Anterior cingulate cortex (tissue), 58 donors: ENCODE results near the gene CHST8.
"Not testable (repeated sequence)": the region's sequence is repeated elsewhere in the genome, so short reads cannot be mapped to it uniquely, and the experiment has no call there.

Source experiments
- DNase-seq, 58 donors: peaks; one replicate each; lab custom pipeline; 2025; lab: John Stamatoyannopoulos, UW

CHST8 gene

GRCh38 chr19:33621811-33622504, at the start of gene CHST8:
Gene CHST8, plus strand, starts transcription at chr19:33621953. Its CDS starts 67,309 bp downstream, at chr19:33689262.
- DNase-seq, result peak in 30 of 58 donors; percentile 1 to 63 (median 16)

GRCh38 chr19:33572929-33573328, 48.8 kb upstream of the CHST8 start:
- no peak for DNase-seq

GRCh38 chr19:33574824-33575223, 46.9 kb upstream of the CHST8 start:
- no peak for DNase-seq

- no peak for DNase-seq
These were observed 43.1 kb upstream of the CHST8 start for GRCh38 chr19:33578697-33579096.

- DNase-seq, result no peak
These were observed 41.6 kb upstream of the CHST8 start for GRCh38 chr19:33580026-33580644.

- peak in 13 of 58 donors; percentile 4 to 57 (median 25) for DNase-seq
These were observed 41.1 kb upstream of the CHST8 start for GRCh38 chr19:33580645-33581037.

- no peak for DNase-seq
These were observed 38.8 kb upstream of the CHST8 start for GRCh38 chr19:33582914-33583313.

GRCh38 chr19:33587150-33587549, 34.6 kb upstream of the CHST8 start:
- DNase-seq, result no peak

- no peak for DNase-seq
These were observed 31.5 kb upstream of the CHST8 start for GRCh38 chr19:33590224-33590623.

- DNase-seq, result no peak
These were observed 26.0 kb upstream of the CHST8 start for GRCh38 chr19:33595783-33596182.

- DNase-seq, result no peak
These were observed 20.2 kb upstream of the CHST8 start for GRCh38 chr19:33601583-33601982.

GRCh38 chr19:33602576-33603204, 19.1 kb upstream of the CHST8 start:
- DNase-seq, result no peak

- DNase-seq, result no peak
These were observed 18.4 kb upstream of the CHST8 start for GRCh38 chr19:33603377-33603776.

GRCh38 chr19:33604651-33605050, 17.1 kb upstream of the CHST8 start:
- DNase-seq, result no peak

GRCh38 chr19:33605803-33606295, 15.9 kb upstream of the CHST8 start:
- not testable (repeated sequence) for DNase-seq

- DNase-seq, result no peak
These were observed 15.2 kb upstream of the CHST8 start for GRCh38 chr19:33606556-33606955.

- DNase-seq, result no peak
These were observed 12.4 kb upstream of the CHST8 start for GRCh38 chr19:33609353-33609752.

- no peak for DNase-seq
These were observed 11.2 kb upstream of the CHST8 start for GRCh38 chr19:33610588-33610987.

- peak in 1 of 58 donors; percentile 2 for DNase-seq
These were observed 8.7 kb upstream of the CHST8 start for GRCh38 chr19:33612928-33613619.

GRCh38 chr19:33613620-33614000, 8.1 kb upstream of the CHST8 start:
- DNase-seq, result no peak

GRCh38 chr19:33616346-33616745, 5.4 kb upstream of the CHST8 start:
- DNase-seq, result no peak
